HCT116 (cell line): ENCODE results near the gene HEPN1. TPM values are rescaled to one million over a fixed set of nuclear protein-coding genes. Genes with fewer than 3 reads are reported as not detected.

Source experiments
- ATAC-seq: fragments of 200-7000 bp; cut with Tn5 transposase; 2 replicates; pipeline ENCODE4 v1.9.1; 2020; ENCODE audit warnings: mild to moderate bottlenecking, moderate library complexity
- BruUV-seq: library from RNA; stranded (reverse); fragments of 400-500 nt; replicated peaks from 2 replicates; lab custom pipeline; 2021; lab: Mats Ljungman, UMichigan
- CTCF ChIA-PET: fragments of 300-600 bp; sonication (Branson Sonifier 250); formaldehyde crosslinking; loops from one replicate; lab custom pipeline; 2021; ENCODE audit warnings: antibody characterized with exemption; lab: Charles Lee
- POLR2A ChIA-PET: fragments of 300-600, 350-600 bp; sonication (Branson Sonifier 250); formaldehyde crosslinking; loops from one replicate; lab custom pipeline; 2021; ENCODE audit warnings: antibody characterized with exemption; lab: Charles Lee
- RAD21 ChIA-PET, 2 experiments: fragments of 300-600 bp; sonication (Branson Sonifier 250); formaldehyde crosslinking; loops; one replicate each; lab custom pipeline; 2023; ENCODE audit warnings: low total read pairs in 2 of 2; ENCODE audit not compliant: uncharacterized antibody in 2 of 2, unreplicated experiment in 2 of 2, low non-redundant PET in 1 of 2; lab: Charles Lee
- DNase-seq: peaks from one replicate; pipeline ENCODE4 v3.0.0-alpha.2; 2010; ENCODE audit warnings: low read depth, low spot score
- H2AFZ ChIP-seq: fragments of 200-600 bp; shearing (Covaris generic), sonication (generic); 2 replicates; pipeline ENCODE4 v1.6.1; 2017; ENCODE audit warnings: low read depth, mixed run types, mixed read lengths, antibody characterized with exemption, low read length; ENCODE audit not compliant: poor library complexity, severe bottlenecking
- H3K27ac ChIP-seq: 2 replicates; pipeline ENCODE4 v1.5.1; 2012; ENCODE audit warnings: low read depth, low read length
- H3K27me3 ChIP-seq: fragments of 200-600 bp; sonication (generic); 2 replicates; pipeline ENCODE4 v1.6.1; 2016; ENCODE audit warnings: mixed run types, low read length, mixed read lengths; ENCODE audit not compliant: insufficient read depth
- H3K36me3 ChIP-seq, 2 experiments: fragments of 200-500 bp in 1 of 2; fragments of 200-600 bp in 1 of 2; sonication (Bioruptor generic) in 1 of 2; sonication (generic) in 1 of 2; 2 replicates each; pipeline versions ENCODE4 v1.5.1 to v1.6.1; 2014 to 2016; ENCODE audit warnings: low read length in 2 of 2, inconsistent platforms in 1 of 2, mixed read lengths in 1 of 2, mixed run types in 1 of 2; ENCODE audit not compliant: insufficient read depth in 2 of 2, control insufficient read depth in 1 of 2
- H3K4me1 ChIP-seq, 2 experiments: fragments of 200-600 bp in 1 of 2; sonication (generic) in 1 of 2; 2 replicates each; pipeline versions ENCODE4 v1.5.1 to v1.6.1; 2012 to 2017; ENCODE audit warnings: low read length in 2 of 2, inconsistent platforms in 1 of 2, mild to moderate bottlenecking in 1 of 2, mixed read lengths in 1 of 2, mixed run types in 1 of 2, moderate library complexity in 1 of 2; ENCODE audit not compliant: insufficient read depth in 2 of 2, control insufficient read depth in 1 of 2
- H3K4me2 ChIP-seq: fragments of 200-600 bp; sonication (generic); 2 replicates; pipeline ENCODE4 v1.6.1; 2017; ENCODE audit warnings: mixed run types, low read length, mixed read lengths
- H3K4me3 ChIP-seq, 2 experiments: fragments of 200-600 bp in 1 of 2; sonication (generic) in 1 of 2; replicated peaks in 1 of 2; 2 replicates each; pipeline ENCODE4 v1.5.1; 2011 to 2016; ENCODE audit warnings: low read length in 2 of 2, control low read depth in 1 of 2, low read depth in 1 of 2, mild to moderate bottlenecking in 1 of 2, mixed read lengths in 1 of 2, mixed run types in 1 of 2
- H3K79me2 ChIP-seq: fragments of 200-600 bp; sonication (generic); 2 replicates; pipeline ENCODE4 v1.6.1; 2017; ENCODE audit warnings: mild to moderate bottlenecking, mixed run types, low read length, moderate library complexity, mixed read lengths; ENCODE audit not compliant: insufficient read depth
- H3K9ac ChIP-seq: fragments of 200-600 bp; sonication (generic); 2 replicates; pipeline ENCODE4 v1.6.1; 2016; ENCODE audit warnings: low read length, mixed read lengths
- H3K9me2 ChIP-seq: fragments of 200-600 bp; sonication (generic), shearing (Covaris generic); 2 replicates; pipeline ENCODE4 v1.6.1; 2017; ENCODE audit warnings: mixed run types, mild to moderate bottlenecking, moderate library complexity; ENCODE audit not compliant: insufficient read depth
- H3K9me3 ChIP-seq, 2 experiments: fragments of 200-500 bp in 1 of 2; fragments of 200-600 bp in 1 of 2; sonication (Bioruptor generic) in 1 of 2; sonication (generic) in 1 of 2; 2 replicates each; pipeline ENCODE4 v1.6.1; 2014 to 2017; ENCODE audit warnings: low read length in 2 of 2, mixed read lengths in 2 of 2, inconsistent platforms in 1 of 2, low read depth in 1 of 2, mild to moderate bottlenecking in 1 of 2, mixed run types in 1 of 2, moderate library complexity in 1 of 2; ENCODE audit not compliant: control insufficient read depth in 1 of 2, insufficient read depth in 1 of 2
- H4K20me1 ChIP-seq: fragments of 200-600 bp; sonication (generic), shearing (Covaris generic); 2 replicates; pipeline ENCODE4 v1.6.1; 2017; ENCODE audit warnings: mixed run types, mild to moderate bottlenecking, moderate library complexity; ENCODE audit not compliant: insufficient read depth
- EGR1 ChIP-seq: IDR thresholded peaks from 2 replicates; pipeline ENCODE4 v1.6.1; 2012; ENCODE audit warnings: low read depth
- ELF1 ChIP-seq: IDR thresholded peaks from 2 replicates; pipeline ENCODE4 v1.6.1; 2012; ENCODE audit warnings: low read depth, borderline replicate concordance
- EZH2 ChIP-seq: fragments of 200-600 bp; sonication (generic); IDR thresholded peaks from 2 replicates; pipeline ENCODE4 v1.6.1; 2017; ENCODE audit warnings: antibody characterized with exemption, mixed run types
- EZH2phosphoT487 ChIP-seq: fragments of 200-600 bp; IDR thresholded peaks from 2 replicates; pipeline ENCODE4 v1.6.1; 2018; ENCODE audit warnings: antibody characterized with exemption, borderline replicate concordance
- FOSL1 ChIP-seq: IDR thresholded peaks from 2 replicates; pipeline ENCODE4 v1.6.1; 2012; ENCODE audit warnings: low read depth
- JUND ChIP-seq: IDR thresholded peaks from 2 replicates; pipeline ENCODE4 v1.6.1; 2012
- POLR2A ChIP-seq: IDR thresholded peaks from 2 replicates; pipeline ENCODE4 v1.7.0; 2011; ENCODE audit warnings: borderline replicate concordance; ENCODE audit not compliant: insufficient read depth, insufficient read length; ENCODE audit errors: extremely low read depth
- RAD21 ChIP-seq: IDR thresholded peaks from 2 replicates; pipeline ENCODE4 v1.6.1; 2012; ENCODE audit warnings: low read depth, mild to moderate bottlenecking
- SRF ChIP-seq: IDR thresholded peaks from 2 replicates; pipeline ENCODE4 v1.6.1; 2012; ENCODE audit warnings: low read depth
- TCF7L2 ChIP-seq: IDR thresholded peaks from 2 replicates; pipeline ENCODE4 v1.7.0; 2011; ENCODE audit warnings: borderline replicate concordance, inconsistent platforms; ENCODE audit not compliant: insufficient read depth, insufficient read length; ENCODE audit errors: extremely low read depth
- YY1 ChIP-seq: IDR thresholded peaks from 2 replicates; pipeline ENCODE4 v1.6.1; 2011; ENCODE audit warnings: low read length, low read depth, moderate library complexity, mild to moderate bottlenecking; ENCODE audit not compliant: insufficient replicate concordance; ENCODE audit errors: extremely low read depth
- intact Hi-C: fragments of 100-400 bp; cut with micrococcal nuclease; formaldehyde crosslinking; loops from 2 replicates; pipeline ENCODE4 v1.10.0; 2022
- total RNA-seq: library from RNA; stranded (reverse); gene quantifications from one replicate; pipeline ENCODE4 v1.2.1, GENCODE V29; 2021; ENCODE audit not compliant: unreplicated experiment
- TF ChIP-seq, protein P1 (sequence below): IDR thresholded peaks from 2 replicates; pipeline ENCODE4 v1.6.1; 2011; ENCODE audit warnings: mild to moderate bottlenecking, low read length, moderate library complexity; ENCODE audit not compliant: insufficient replicate concordance; ENCODE audit errors: extremely low read depth

Gene HEPN1
- total RNA-seq, 1 experiment from 2014 or later, result not detected

DNA sequence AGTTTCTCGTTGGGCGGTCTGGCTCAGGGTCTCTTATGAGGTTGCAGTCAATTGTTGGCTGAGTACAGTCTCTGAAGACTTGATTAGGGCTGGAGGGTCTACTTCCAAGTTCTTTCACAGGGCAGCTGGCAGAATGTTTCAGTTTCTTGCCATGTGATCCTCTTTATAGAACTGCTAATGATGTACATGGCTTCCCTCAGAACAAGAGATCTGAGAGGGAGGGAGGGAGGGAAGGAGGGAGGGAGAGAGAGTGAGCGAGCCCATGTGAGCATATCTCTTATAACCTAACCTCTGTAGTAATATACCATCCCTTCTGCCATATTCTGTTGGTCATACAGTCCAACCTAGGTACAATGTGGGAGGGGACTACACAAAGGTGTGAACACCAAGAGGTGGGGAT is 32.3 kb downstream of the HEPN1 start:
- Histone ChIP-seq H3K4me2 (no peak overlapping the region), H3K36me3 (no peaks in the 10 kb centered on the region), H3K27ac (no peak overlapping the region), H2AFZ (no peak overlapping the region), H4K20me1 (no peaks in the 10 kb centered on the region), H3K4me3 (no peak overlapping the region), H3K27me3 (no peaks in the 10 kb centered on the region), H3K9me2 (no peaks in the 10 kb centered on the region), H3K9me3 (no peaks in the 10 kb centered on the region), H3K4me1 (peaks cover 7 to 24% of the 10 kb centered on the region in 2 experiments), H3K79me2 (no peaks in the 10 kb centered on the region), H3K9ac (no peak overlapping the region)
- BruUV-seq, result no TSS peak
- DNase-seq (no peak), ATAC-seq (no peak)
- intact Hi-C loops, result no loop called here
- RAD21 ChIA-PET, result no interaction called here
- TF ChIP-seq EZH2phosphoT487, result no peak
- no peak for TF ChIP-seq JUND
- no peak for TF ChIP-seq YY1
- no peak for TF ChIP-seq RAD21
- TF ChIP-seq POLR2A, result no peak
- TF ChIP-seq ELF1, result no peak
- TF ChIP-seq TCF7L2, result no peak
- no peak for TF ChIP-seq EGR1
- TF ChIP-seq, protein P1, sequence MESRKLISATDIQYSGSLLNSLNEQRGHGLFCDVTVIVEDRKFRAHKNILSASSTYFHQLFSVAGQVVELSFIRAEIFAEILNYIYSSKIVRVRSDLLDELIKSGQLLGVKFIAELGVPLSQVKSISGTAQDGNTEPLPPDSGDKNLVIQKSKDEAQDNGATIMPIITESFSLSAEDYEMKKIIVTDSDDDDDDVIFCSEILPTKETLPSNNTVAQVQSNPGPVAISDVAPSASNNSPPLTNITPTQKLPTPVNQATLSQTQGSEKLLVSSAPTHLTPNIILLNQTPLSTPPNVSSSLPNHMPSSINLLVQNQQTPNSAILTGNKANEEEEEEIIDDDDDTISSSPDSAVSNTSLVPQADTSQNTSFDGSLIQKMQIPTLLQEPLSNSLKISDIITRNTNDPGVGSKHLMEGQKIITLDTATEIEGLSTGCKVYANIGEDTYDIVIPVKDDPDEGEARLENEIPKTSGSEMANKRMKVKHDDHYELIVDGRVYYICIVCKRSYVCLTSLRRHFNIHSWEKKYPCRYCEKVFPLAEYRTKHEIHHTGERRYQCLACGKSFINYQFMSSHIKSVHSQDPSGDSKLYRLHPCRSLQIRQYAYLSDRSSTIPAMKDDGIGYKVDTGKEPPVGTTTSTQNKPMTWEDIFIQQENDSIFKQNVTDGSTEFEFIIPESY, result no peak
- no peak for TF ChIP-seq SRF
- TF ChIP-seq EZH2, result no peak
- no peak for TF ChIP-seq FOSL1
- CTCF ChIA-PET, result no interaction called here
- POLR2A ChIA-PET, result no interaction called here
